Measurements from ENCODE around the gene KLHL35.

KLHL35 gene

GRCh38 chr11:75440960-75441803, 8.2 kb upstream of the KLHL35 start:
- no peak for DNase-seq (ENCODE audit: low spot score)

DNA sequence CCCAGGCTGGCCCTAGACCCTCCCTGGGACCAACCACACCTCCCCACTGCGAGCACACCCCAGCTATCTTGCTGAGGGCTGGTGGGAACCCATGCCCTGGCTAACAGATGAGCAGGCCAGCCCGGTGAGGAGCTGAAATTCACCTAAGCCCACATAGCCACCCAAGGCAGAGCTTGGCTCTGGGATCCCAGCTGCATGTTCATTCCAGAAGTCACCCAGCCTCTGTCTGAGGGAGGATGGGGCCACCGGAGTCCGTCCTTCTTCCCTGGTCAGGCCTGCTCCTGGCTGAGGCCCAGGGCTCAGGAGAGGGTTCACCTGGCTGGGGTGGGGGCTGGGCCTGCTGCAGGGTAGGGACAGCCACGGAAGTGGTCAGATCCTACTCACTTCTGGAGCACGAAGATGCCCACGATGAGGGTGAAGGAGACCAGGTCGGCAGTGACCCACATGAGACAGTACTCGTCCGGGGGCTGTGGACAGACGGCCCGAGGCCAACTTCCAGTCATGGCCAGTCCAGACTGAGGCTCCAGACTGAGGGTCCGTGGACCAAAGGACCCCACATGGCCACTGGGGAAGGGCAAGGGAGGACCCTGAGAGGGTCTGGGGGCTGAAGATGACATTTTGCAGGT, 6.6 kb upstream of the KLHL35 start:
- no peak for DNase-seq (ENCODE audit: low spot score)

DNA sequence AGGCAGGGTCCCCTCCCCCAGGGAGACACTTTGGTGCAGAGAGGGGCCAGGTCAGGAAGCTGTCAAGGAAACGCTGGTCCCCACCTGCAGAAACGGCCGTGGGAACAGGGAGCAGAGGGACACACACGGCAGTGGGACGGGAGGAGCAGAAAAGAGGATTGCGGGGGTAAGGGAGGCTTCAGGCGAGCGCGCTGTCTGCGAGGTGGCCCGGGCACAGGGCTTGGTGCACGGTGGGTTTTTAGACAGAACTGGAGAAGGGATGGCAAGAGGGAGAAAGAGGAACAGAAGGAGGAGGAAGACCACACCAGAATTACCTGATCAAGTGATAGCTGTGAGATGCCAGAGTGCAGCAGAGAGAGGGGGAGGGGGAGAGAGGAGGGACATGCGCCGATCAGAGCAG, 6.0 kb upstream of the KLHL35 start:
- DNase-seq (ENCODE audit: low spot score): no peak

GRCh38 chr11:75437966-75438659, 5.1 kb upstream of the KLHL35 start:
- no peak for DNase-seq (ENCODE audit: low spot score)

DNA sequence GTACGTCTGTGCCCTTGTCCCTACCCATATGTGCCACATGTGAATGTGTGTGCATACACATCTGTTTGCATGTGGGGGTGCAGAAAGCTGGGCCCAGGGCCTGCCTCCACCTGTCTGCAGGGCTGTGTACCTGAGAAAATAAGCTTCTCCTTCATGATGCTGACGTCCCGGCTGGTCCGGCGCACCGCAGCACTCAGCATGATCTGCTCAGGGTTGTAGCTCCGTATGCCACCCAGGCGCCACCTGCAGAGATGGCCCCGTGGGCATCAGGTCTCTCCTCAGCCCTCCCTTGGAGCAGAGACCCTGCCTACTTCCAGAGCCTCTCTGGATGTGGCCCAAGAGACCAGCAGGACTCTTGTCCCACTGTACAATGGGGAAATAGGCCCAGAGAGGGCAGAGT, 3.8 kb upstream of the KLHL35 start:
- no peak for DNase-seq (ENCODE audit: low spot score)

DNA sequence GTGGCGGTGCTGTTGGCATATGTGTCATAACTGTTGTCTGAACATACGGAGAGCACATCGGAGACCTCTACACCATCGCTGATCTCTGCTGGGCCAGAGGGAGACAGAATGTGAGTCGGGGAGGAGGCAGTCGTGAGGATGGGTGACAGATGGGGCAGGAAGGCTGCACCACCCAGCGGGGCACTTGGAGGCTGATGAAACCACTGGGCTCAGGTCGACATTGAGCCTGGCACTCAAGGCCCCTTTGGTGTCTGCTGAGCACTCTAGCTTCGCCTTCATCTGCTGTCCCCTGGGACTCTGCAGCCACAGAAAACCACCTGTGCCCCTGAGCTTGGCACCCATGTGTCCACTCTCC, 2.5 kb upstream of the KLHL35 start:
- DNase-seq (ENCODE audit: low spot score): no peak

GRCh38 chr11:75434886-75435570, 2.0 kb upstream of the KLHL35 start:
- DNase-seq (ENCODE audit: low spot score): no peak

DNA sequence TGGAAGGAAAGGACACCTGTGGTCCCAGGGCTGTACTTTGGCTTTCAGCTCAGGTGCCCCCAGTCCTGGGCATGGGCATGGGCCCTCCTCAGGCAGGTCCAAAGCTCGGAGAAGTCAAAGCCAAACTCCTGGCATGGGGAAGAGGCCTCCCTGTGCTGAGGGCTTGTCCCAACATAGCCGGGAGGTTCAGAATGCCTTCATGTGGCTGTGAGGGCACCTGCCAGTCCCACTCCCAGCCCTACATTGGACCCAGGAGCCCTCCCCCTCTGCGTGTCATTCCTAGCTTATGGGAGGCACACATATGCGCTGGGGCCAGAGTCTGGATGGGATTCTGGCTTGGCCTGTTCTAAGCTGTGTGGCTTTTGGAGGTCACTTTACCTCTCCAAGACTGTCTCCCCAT, 1.0 kb upstream of the KLHL35 start:
- no peak for DNase-seq (ENCODE audit: low spot score)

GRCh38 chr11:75433443-75433842, 440 bp upstream of the KLHL35 start:
- no peak for DNase-seq (ENCODE audit: low spot score)

GRCh38 chr11:75431533-75432525, 1.2 kb downstream of the KLHL35 start:
- DNase-seq (ENCODE audit: low spot score): no peak

GRCh38 chr11:75430714-75431532, 2.1 kb downstream of the KLHL35 start:
- DNase-seq (ENCODE audit: low spot score): no peak

DNA sequence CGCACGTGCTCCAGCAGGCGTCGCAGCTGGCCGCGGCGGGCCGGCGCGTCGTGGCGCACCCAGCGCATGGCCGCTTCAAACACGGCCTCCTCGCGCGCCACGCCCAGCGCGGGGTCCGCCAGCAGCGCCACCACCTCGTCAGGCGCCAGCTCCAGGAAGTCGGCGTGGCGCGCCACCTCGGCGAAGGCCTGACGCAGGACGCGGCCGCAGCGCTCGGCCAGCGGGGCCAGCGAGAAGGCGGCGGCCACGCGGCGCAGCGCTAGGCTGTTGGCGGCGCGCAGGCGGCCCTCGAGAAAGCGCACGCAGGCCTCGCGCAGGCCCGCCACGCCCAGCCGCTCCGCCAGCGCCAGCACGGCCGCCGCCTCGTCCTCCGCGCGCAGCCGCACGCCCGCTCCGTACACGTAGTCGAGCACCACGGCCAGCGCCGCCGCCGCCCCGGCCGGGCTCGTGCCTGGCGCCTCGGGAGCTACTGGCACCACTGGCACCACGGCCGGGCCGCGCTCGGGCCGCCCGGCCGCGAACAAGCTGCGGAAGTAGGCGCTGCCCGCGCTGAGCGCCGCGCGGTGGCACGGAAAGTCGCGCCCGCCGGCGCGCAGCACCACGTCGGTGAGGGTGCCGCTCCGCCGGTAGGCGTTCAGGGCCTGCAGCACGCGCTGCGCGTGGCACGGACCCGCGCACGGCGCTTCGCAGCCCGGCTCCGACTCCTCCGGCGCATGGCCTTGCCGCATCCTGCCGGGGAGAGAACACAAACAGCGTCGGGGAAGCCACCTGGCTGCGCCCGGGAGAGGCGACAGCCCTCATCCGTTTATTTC, 2.9 kb downstream of the KLHL35 start:
- peak; percentile 54 for DNase-seq (ENCODE audit: low spot score)

GRCh38 chr11:75429641-75429901, 3.4 kb downstream of the KLHL35 start:
- DNase-seq (ENCODE audit: low spot score): no peak

DNA sequence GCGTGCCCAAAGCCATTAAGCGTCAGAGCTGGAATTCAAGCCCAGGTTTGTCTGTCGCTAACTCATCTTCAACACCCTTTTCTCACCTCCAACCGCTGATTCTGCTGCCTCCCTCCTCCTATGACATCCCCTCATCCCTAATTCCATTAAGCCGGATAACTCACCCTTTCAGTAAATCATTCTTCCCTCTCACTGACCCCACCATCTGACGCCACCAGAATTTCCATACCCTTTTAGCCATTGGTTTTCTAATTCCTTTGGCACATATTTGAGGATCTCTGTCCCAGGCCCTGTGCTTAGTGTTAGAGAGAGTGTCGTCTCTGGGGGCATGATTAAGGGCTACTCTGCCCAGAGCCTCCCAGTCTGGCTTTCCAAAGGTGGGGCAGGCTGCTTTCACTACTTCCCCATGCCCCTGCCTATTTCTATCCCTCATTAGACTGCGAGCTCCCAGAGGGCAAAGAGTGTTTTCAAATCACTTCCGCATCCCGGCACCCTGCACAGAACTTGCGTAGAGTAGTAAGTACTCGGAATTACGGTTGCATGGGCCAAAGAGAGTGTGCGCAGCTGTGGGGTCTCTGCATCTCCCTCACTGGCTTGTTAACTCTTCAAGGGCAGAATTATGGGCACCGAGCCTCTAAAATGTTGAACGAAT, 3.9 kb downstream of the KLHL35 start:
- no peak for DNase-seq (ENCODE audit: low spot score)

DNA sequence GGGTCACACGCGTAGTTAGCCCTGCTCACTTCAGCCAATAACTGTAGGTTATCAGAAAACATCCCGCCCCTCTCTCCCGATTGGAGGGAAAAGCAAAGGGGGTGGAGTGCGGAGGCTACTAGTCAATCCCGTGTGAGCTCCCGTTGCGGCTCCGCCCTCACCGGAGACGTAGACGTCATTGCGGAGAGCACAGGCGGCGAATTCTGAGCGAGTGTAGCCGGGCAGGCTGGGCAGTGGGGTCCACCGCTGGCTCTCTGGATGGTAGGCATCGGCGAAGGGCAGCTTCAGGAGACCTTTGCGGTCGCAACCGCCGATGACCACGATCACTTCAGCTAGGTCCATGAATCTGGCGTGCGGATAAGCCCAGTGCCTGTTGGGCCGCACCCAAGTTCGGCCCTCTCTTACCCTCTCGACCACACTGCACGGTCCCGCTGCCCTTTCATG, 4.7 kb downstream of the KLHL35 start:
- DNase-seq (ENCODE audit: low spot score): peak; percentile 89

GRCh38 chr11:75427181-75427580, 5.8 kb downstream of the KLHL35 start:
- no peak for DNase-seq (ENCODE audit: low spot score)

DNA sequence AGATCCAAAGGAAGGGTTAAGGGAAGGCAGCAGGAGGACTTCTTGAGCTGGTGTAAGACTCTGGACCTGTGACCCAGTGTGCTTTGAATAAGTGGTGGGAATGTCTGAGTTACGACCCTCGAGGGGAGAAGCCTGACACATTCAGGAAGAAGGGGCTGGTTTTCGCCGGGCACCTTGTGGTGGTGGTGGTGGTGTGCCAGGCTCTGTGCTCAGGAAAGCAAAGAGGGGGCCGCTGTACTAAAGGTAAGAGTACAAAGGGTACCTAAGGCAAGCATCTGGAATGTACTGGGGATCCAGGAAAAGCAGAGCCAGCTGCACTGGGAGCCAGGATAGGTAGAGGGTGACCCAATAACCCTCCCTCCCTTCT, 6.3 kb downstream of the KLHL35 start:
- DNase-seq (ENCODE audit: low spot score): no peak

DNA sequence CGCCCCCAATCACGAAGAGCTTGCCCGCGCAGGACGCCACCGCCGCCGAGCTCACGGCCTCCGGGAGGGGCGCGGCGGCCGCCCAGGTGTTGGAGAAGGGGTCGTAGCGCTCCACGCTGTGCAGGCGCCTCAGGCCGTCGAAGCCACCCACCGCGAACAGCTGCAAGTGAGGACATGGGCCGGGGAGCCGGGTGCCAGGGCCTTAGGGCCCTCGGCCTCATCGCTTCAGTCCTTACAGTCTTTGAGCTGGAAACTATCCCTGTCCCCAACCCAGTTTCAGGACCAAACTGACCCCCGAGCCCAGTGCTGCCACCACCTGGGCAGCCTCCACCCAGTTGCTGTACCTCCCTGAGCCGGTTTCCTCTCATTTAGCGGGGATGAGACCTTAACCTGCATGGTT, 7.6 kb downstream of the KLHL35 start:
- no peak for DNase-seq (ENCODE audit: low spot score)

DNA sequence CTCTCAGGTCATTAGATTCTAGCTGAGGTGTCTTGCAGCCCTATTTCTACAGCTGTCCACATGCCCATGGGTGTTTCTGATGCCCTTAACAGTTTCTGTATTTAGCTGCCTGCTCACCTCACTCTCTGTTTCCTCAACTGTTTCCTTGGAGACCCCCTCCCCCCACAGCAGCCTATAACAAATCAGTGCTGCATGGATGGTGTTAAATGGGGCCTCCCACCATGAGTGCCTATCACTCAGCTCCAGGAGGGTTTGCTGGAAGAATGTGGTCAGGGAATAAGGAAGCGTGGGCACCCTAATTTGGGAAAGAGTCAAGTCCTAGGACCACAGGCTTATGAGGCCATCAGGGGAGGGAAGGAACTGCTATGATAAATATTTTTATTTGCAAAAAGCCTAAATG, 8.6 kb downstream of the KLHL35 start:
- no peak for DNase-seq (ENCODE audit: low spot score)
